ENCODE measurements around the gene CGB8. TPM values are rescaled to one million over a fixed set of nuclear protein-coding genes. Genes with fewer than 3 reads are reported as not detected.
A peak's percentile ranks its signal among the peaks of the same experiment; 100 is the strongest.
"Not testable (repeated sequence)": the region's sequence is repeated elsewhere in the genome, so short reads cannot be mapped to it uniquely, and the experiment has no call there.

The CGB8 gene
- total RNA-seq, 1 experiment from 2014 or later = 0.34 TPM

DNA sequence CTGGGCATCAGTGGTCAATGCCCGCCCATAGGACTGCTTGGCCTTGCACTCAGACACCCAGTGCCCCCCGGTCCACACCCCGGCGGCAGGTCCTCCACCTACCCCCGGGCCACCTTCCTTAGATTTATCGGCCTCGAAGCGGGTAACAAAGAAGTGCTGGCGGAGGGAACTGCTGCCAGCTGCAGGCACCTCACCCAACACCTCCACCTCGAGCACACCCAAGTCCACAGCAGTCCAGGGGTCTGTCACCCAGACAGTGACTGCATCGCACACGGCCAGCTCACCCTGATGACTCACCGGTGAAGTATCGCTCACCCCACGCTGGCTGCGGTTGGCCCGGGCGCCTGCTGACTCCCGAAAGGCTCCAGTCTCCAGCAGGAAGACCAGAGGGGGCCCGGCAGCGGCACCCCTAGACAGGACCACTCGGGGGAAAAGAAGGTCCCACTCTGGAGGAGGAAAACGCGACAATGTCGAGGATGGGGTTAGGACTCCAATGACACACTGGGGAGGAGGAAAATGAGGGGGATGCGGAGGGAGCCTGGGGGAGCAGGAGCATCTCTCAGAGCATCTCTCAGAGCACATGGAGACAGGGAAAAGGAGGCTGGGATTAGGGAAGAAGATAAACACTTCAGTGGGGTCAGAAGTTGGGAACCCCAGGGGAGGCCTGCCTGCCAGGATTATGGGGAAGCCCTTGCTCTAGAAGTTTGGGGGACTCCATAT, 10.2 kb downstream of the CGB8 start:
- H3K36me3 ChIP-seq (ENCODE audit: control insufficient read depth in 1 of 2, insufficient read depth in 2 of 2, low read length in 2 of 2); H3K79me2 ChIP-seq (ENCODE audit: insufficient read depth, low read length); H3K9me2 ChIP-seq (ENCODE audit: insufficient read depth); POLR2A ChIA-PET; H3K27me3 ChIP-seq (ENCODE audit: insufficient read depth, low read length); DNase-seq (ENCODE audit: low read depth, low spot score); CTCF ChIA-PET; BruUV-seq (replicated peaks); RAD21 ChIA-PET (ENCODE audit: low non-redundant PET in 1 of 2, low total read pairs in 2 of 2, uncharacterized antibody in 2 of 2, unreplicated experiment in 2 of 2); intact Hi-C loops (cut with micrococcal nuclease); H3K9me3 ChIP-seq (ENCODE audit: control insufficient read depth in 1 of 2, insufficient read depth in 1 of 2, low read depth in 1 of 2, low read length in 2 of 2); H4K20me1 ChIP-seq (ENCODE audit: insufficient read depth): not testable (repeated sequence)
- Histone ChIP-seq H3K4me2 (ENCODE audit: low read length) (peak overlapping the region; percentile 65), H3K4me1 (ENCODE audit: control insufficient read depth in 1 of 2, insufficient read depth in 2 of 2, low read length in 2 of 2) (peaks cover 25 to 45% of the 10 kb centered on the region in 2 experiments), H2AFZ (ENCODE audit: low read depth, low read length, poor library complexity, severe bottlenecking) (peak overlapping the region; percentile 16), H3K9ac (ENCODE audit: low read length) (peak overlapping the region; percentile 32; the same call in 1 of the 2 replicates), H3K27ac (ENCODE audit: low read depth, low read length) (peak overlapping the region; percentile 60), H3K4me3 (replicated peaks in 1 of 2; ENCODE audit: low read depth in 1 of 2, low read length in 2 of 2) (peak overlapping the region in 1 of 2 experiments; percentile 32; a peak in 2 of 4 replicates)
- peak; percentile 87 for ATAC-seq
- TF ChIP-seq, protein P1, sequence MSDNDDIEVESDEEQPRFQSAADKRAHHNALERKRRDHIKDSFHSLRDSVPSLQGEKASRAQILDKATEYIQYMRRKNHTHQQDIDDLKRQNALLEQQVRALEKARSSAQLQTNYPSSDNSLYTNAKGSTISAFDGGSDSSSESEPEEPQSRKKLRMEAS (IDR thresholded peaks at IDR 0.05) = peak; percentile 73; the same call in 1 of the 2 replicates
- 0 out of 2 replicates have a peak, but pooled peaks have one; percentile 22 for TF ChIP-seq CBX3 (IDR thresholded peaks at IDR 0.05; ENCODE audit: low read depth)
- peak; percentile 78 for TF ChIP-seq JUND (IDR thresholded peaks at IDR 0.05)
- 0 out of 2 replicates have a peak, but pooled peaks have one; percentile 27 for TF ChIP-seq SP1 (IDR thresholded peaks at IDR 0.05; ENCODE audit: low read depth)
- TF ChIP-seq FOSL1 (IDR thresholded peaks at IDR 0.05; ENCODE audit: low read depth) = peak; percentile 82

DNA sequence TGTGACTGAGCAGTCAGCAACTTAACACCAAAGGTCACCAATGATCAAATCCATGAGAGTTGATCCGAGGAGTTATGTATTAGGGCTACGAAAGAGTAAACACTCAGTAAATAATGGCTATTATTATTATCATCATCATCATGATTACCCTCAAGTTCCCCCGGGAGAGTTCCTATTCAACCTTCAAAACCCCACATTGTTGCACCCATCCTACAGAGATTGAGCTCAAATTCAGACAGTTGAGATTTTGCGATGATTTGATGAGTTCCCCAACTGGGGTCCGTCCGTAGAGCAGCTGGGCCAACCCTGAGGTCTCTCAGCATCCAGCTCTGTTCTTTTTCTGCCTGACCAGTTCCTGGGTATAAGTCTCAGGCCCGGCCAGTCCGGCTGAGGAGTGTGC, 10.8 kb downstream of the CGB8 start:
- H2AFZ ChIP-seq (ENCODE audit: low read depth, low read length, poor library complexity, severe bottlenecking); BruUV-seq (replicated peaks); H3K36me3 ChIP-seq (ENCODE audit: control insufficient read depth in 1 of 2, insufficient read depth in 2 of 2, low read length in 2 of 2); H4K20me1 ChIP-seq (ENCODE audit: insufficient read depth); H3K79me2 ChIP-seq (ENCODE audit: insufficient read depth, low read length); H3K27me3 ChIP-seq (ENCODE audit: insufficient read depth, low read length); ATAC-seq; POLR2A ChIA-PET; CTCF ChIA-PET; intact Hi-C loops (cut with micrococcal nuclease); H3K9me3 ChIP-seq (ENCODE audit: control insufficient read depth in 1 of 2, insufficient read depth in 1 of 2, low read depth in 1 of 2, low read length in 2 of 2); RAD21 ChIA-PET (ENCODE audit: low non-redundant PET in 1 of 2, low total read pairs in 2 of 2, uncharacterized antibody in 2 of 2, unreplicated experiment in 2 of 2); DNase-seq (ENCODE audit: low read depth, low spot score); H3K9me2 ChIP-seq (ENCODE audit: insufficient read depth): not testable (repeated sequence)
- H3K9ac ChIP-seq (ENCODE audit: low read length) = 0 out of 2 replicates have a peak overlapping the region, but pooled peaks have one; percentile 32
- peaks cover 25 to 44% of the 10 kb centered on the region in 2 experiments for H3K4me1 ChIP-seq (ENCODE audit: control insufficient read depth in 1 of 2, insufficient read depth in 2 of 2, low read length in 2 of 2)
- peak overlapping the region; percentile 65 for H3K4me2 ChIP-seq (ENCODE audit: low read length)
- H3K4me3 ChIP-seq (replicated peaks in 1 of 2; ENCODE audit: low read depth in 1 of 2, low read length in 2 of 2) = peak overlapping the region in 1 of 2 experiments; percentile 32; a peak in 1 of 4 replicates
- H3K27ac ChIP-seq (ENCODE audit: low read depth, low read length) = peak overlapping the region; percentile 60
